NOMO-1 (cell line): Measurements from ENCODE around the gene DCP2.

Experiments
- DNase-seq, 2 experiments: peaks; one replicate each; lab custom pipeline; 2025; ENCODE audit not compliant: unreplicated experiment in 2 of 2; lab: John Stamatoyannopoulos, UW

The DCP2 gene

DNA sequence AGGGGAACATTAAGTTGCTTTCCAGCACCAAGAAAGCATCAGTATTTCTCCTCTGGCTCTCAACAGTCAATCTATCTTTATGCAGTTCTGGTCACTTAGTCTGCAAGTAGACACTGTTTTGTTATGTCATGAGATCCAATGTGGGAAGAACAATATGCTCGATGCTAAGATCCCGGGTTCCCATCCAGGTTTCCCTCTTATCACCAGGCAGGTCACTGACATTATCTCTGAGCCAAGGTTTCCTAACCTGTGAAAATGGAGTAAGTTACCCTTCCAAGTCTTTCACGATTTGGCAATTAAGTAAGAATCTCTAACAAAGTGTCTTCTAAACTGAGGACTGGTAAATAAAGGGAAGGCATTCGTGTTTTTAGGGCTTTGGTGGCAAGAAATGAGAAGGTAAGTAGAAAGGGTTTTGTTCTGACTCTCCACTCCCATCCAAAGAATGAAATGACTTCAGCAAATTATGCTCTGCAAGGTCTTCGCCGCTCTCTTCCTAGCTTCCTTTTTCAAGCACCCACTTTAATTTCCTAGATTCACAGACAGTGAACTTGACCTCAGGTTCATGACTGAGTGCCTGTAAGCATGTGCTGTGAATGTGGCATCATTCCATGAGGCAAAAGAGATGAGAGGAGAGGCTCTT is 86.4 kb downstream of the DCP2 start:
- no peak for DNase-seq

DNA sequence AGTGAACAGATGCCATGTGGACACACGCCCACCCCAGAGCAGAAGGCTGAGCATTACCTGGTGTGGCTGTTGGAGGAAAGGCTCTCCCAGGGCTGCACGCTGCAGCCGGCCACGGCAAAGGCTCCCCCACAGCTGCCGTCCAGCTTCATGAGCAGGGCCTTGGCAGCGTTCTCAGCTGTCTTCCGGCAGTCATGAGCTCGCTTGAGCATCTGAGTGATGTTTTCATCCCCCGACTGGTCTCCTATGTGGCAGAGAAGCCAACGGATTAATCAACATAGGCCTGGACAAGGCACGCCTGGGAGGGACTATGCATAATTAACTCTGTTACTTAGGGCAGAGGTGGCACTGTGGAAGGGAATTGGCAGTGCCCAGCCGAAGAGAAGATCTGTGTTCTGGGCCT is 87.3 kb downstream of the DCP2 start:
- no peak for DNase-seq

- no peak for DNase-seq
Observed at GRCh38 chr5:113064806-113065205, 88.2 kb downstream of the DCP2 start.

GRCh38 chr5:113065626-113066025 is 89.0 kb downstream of the DCP2 start:
- DNase-seq: no peak

- DNase-seq: no peak
Observed at GRCh38 chr5:113067635-113068344, 91.2 kb downstream of the DCP2 start.

GRCh38 chr5:113068559-113068958 is 92.0 kb downstream of the DCP2 start:
- DNase-seq: no peak
